Peyer's patch (tissue), 4 donors: Measurements from ENCODE around the gene FBXO38.

Source experiments
- POLR2A ChIP-seq, 2 donors: fragments of 450-650 bp; IDR thresholded peaks; one replicate each; pipeline ENCODE4 v1.5.1; 2017; ENCODE audit warnings: antibody characterized with exemption in 2 of 2, mild to moderate bottlenecking in 2 of 2, moderate library complexity in 2 of 2
- TF ChIP-seq, protein P1 (sequence below), 6 experiments: fragments of 450-650 bp in 4 of 6; fragments of 200-600 bp in 2 of 6; sonication (generic) in 1 of 6; IDR thresholded peaks; one replicate each; pipeline ENCODE4 v1.5.1; 2017 to 2019; ENCODE audit warnings: antibody characterized with exemption in 6 of 6, mild to moderate bottlenecking in 3 of 6, moderate library complexity in 1 of 6

DNA sequence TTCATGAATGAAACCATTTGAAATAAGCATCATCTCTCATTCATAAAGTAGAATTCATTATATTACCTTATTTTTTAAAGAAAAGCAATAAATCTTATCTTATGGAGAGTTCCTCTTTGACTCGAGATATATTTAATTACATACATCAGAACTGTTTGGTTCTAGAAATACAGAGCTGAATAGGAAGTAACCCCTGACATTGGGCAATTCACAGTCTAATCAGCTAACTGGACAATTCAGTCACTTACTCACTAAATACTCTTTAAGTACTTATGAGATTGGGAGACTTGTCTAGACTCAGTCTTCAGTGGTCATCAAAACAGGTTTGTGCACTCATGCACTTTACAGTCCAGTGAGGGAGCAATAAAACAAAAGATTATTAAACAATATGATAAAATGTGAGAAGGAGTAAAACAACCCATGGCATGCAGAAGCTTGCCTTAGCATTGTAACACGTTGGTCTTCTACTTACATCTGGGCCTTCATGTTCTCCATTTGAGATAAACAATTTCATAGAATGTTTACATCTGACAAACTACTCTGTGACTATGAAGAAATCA is 11.5 kb upstream of the FBXO38 start:
- TF ChIP-seq POLR2A (IDR thresholded peaks at IDR 0.05): no peak
- TF ChIP-seq, protein P1, sequence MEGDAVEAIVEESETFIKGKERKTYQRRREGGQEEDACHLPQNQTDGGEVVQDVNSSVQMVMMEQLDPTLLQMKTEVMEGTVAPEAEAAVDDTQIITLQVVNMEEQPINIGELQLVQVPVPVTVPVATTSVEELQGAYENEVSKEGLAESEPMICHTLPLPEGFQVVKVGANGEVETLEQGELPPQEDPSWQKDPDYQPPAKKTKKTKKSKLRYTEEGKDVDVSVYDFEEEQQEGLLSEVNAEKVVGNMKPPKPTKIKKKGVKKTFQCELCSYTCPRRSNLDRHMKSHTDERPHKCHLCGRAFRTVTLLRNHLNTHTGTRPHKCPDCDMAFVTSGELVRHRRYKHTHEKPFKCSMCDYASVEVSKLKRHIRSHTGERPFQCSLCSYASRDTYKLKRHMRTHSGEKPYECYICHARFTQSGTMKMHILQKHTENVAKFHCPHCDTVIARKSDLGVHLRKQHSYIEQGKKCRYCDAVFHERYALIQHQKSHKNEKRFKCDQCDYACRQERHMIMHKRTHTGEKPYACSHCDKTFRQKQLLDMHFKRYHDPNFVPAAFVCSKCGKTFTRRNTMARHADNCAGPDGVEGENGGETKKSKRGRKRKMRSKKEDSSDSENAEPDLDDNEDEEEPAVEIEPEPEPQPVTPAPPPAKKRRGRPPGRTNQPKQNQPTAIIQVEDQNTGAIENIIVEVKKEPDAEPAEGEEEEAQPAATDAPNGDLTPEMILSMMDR (IDR thresholded peaks at IDR 0.05): no peak
